SKM-1 (cell line): ENCODE results near the gene BRME1.

Experiments used
- DNase-seq: peaks from one replicate; lab custom pipeline; 2025; ENCODE audit not compliant: unreplicated experiment; lab: John Stamatoyannopoulos, UW

Gene BRME1

DNA sequence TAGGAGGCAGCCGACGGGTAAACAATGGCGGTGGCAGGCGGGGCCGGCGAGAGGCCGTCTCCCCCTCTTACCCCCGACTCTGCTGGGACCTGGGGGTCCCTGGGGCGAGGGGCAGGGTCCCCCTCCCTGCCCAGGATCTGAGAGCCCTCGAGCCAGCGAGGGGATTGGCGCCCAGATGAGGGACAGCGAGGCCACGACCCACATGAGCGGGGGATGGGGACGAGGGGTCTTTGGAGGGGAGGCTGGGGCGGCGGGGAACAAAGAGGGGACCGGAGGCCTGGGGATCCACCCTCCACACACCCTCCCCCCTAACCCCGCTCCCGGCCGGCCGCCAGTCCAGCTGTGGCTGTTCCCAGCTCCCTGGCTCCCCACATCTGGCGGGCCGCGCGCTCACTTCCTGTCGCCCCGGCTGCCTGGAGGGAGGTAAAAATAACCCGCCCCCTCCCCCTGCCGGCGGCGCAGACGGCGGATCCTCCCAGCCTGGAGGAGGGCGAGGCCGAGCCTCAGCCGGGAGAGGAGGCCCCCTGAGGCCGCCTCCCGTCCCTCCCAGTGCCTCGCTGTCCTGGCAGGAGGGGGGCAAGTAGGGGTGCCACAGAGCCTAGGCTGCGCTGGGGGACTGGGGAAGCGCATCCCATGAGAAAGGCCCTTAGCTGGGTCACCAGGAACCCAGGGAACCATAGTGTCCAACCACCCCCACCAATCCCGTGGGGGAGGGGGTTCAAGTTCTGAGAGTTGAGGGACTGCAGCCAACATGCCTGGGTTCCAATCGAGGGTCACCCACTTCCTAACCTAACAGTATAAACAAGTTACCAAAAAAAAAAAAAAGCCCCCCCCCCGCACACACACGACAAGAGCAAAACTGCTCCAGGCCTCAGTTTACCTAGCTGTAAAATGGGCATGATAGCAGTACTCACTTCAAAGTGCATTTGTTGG lies 58.2 kb downstream of the BRME1 start:
- peak; percentile 45 for DNase-seq

DNA sequence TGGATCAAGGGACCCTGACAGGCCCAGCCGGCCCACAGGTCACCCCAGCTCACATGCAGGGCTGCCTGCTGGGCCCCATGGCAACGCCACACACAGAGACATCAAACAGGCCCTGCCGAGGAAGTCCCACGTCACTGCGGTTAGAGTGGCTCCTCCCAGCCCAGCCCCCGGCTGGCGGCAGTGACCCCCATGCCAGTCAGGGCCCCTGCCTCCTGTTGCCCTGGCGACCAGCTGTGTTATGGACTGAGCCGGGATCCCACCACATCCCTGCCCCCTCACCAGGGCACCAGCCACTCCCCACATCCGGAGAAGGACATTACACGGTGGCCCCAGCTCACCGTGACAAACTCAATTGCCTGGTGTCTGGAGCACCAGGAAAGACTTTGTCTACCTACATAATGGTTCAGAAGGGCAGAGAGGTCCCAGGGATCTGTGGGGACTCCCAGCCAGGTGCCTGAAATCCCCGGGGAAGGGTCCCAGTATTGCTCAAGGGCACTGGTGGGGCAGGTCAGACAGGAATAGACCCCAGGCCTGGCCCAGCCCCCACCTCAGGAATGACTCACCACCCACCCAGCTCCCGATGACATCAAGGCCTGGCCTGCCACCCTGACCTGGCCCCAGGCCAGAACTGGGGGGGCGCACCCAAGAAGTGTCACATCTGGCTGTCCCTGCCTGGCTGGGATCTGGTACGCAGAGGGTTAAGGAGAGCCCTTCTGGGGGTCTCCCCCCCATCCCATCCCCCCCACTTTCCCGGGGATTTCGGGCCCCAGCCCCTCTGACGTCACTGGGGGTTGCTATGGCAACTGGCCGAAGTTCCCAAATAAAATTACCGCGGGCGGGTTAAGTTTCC lies 59.1 kb downstream of the BRME1 start:
- DNase-seq, result peak; percentile 60

- no peak for DNase-seq
Observed at GRCh38 chr19:13844130-13844631, 61.7 kb downstream of the BRME1 start.

- DNase-seq, result no peak
Observed at GRCh38 chr19:13843104-13843921, 62.6 kb downstream of the BRME1 start.

GRCh38 chr19:13842291-13843103 lies 63.4 kb downstream of the BRME1 start:
- peak; percentile 58 for DNase-seq

DNA sequence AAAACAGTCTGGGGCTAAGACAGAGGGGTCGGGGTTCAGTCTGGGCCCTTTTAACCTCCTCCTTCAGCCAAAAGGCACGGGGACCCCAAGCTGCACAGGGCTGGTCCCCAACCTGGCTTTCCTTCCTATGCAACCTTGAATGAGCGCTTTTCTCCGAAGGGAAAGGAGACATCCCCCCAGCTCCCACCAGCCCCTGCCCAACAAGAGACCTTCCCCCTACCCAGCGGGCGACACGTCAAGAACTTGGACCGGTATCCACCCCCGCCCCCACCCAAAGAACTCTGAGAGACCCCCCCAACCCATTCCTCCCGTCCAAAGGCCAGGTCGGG lies 64.0 kb downstream of the BRME1 start:
- no peak for DNase-seq

- DNase-seq, result no peak
Observed at GRCh38 chr19:13841086-13841961, 64.6 kb downstream of the BRME1 start.

DNA sequence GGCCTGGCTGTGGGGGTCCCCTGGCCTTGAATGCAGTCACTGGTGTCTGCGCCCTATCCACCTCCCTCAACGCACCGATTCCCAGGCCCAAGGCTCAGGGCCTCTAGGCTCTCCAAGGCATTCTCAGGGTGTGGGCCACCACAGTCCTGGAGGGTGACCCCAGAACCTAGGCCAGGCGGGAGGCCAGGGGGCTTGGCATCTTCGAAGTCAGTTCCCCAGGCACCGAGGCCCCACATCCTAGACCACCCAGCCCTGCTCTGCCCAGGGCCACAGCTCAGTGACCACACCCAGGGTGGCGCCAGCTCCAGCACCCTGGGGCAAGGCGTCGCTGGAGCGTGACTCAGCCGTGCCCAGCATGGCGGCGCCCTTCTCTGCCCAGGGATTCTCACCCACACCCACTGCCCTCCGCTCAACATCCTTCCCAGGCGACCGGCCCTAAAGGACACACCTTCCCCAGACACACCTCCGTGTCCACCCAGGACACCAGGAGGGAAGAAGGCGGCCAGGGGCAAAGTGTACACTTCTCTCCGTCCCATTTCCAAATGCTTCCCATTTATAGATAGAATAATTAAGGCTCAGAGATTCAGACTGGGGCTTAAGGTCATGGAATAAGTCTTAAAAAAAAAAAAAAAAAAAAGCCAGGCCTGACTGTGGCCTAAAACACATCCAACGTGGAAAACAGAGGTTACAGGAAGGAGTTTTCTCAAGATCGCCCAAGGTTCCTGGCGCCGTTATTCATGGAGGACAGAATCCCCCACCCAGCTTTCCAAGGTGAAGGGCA lies 65.4 kb downstream of the BRME1 start:
- DNase-seq, result no peak

GRCh38 chr19:13839938-13840304 lies 66.0 kb downstream of the BRME1 start:
- DNase-seq, result no peak

DNA sequence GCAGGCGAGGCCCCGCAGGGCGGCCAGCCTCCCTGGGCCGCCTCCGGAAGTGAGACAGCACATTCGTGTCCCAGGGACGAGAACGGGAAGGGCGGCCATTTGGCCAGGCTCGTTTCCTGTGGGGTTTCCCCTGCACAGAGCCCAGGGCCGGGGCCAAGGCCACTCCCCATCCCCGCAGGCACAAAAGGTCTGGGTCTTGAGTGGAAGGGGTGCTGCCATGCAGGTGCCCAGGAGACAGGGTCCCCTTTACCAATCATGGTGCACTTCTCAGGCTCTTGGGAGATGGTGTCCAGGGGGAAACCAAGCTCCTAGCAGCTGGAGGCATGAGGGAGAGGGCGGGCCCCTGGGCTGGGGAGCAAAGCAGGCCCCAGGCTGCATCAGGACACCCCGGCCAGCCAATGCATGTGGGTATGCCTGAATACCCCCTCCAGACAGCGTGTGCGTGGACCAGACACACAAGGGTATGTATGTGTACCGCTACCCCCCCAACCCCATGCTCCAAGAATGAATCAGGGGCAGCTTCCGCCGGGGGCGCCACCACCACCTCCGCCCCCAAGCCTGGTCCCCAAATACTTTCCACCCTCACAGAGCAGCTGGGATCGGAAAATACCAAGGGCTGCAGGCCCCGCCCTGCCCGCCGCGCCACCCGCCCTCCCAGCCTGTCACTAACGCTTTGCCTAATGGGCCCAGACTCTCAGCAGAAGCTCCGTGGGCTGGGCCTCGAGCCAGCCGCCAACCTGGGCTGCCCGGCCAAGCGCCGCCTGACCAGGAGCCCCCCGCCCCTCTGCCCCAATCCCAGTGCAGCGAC lies 66.6 kb downstream of the BRME1 start:
- DNase-seq, result peak; percentile 81

DNA sequence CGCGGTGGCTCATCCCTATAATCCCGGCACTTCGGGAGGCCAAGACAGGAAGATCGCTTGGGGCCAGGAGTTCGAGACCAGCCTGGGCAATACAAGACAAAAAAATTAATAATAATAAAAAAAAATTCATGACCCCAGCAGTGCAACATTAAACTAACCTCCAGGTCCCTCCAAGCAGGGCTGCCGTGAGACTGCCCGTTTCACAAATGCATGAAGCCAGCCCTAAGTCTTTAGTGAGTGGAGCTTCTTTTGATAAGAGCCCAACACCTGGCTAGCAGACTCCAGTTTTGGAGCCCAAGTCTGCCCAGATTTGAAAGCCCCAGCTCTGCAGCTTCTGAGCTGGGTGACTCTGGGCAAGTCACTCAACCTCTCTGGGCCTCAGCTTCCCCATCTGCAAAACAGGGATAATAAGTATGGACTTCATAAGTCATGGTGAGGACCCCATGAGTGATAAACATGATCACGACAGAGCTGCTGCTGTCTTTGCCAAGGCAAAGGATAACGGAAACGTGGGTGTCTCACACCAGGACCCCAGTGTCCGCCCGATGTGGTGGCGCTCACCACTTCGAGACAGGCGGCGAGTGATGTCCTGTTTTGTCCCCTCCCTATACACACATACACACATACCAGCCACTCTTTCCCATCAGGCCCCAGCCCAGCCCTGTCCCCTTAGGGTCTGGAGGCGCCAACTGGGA lies 67.3 kb downstream of the BRME1 start:
- no peak for DNase-seq

- DNase-seq, result peak; percentile 92
Observed at GRCh38 chr19:13835791-13836723, 69.9 kb downstream of the BRME1 start.

GRCh38 chr19:13834244-13835069 lies 71.5 kb downstream of the BRME1 start:
- DNase-seq, result no peak

DNA sequence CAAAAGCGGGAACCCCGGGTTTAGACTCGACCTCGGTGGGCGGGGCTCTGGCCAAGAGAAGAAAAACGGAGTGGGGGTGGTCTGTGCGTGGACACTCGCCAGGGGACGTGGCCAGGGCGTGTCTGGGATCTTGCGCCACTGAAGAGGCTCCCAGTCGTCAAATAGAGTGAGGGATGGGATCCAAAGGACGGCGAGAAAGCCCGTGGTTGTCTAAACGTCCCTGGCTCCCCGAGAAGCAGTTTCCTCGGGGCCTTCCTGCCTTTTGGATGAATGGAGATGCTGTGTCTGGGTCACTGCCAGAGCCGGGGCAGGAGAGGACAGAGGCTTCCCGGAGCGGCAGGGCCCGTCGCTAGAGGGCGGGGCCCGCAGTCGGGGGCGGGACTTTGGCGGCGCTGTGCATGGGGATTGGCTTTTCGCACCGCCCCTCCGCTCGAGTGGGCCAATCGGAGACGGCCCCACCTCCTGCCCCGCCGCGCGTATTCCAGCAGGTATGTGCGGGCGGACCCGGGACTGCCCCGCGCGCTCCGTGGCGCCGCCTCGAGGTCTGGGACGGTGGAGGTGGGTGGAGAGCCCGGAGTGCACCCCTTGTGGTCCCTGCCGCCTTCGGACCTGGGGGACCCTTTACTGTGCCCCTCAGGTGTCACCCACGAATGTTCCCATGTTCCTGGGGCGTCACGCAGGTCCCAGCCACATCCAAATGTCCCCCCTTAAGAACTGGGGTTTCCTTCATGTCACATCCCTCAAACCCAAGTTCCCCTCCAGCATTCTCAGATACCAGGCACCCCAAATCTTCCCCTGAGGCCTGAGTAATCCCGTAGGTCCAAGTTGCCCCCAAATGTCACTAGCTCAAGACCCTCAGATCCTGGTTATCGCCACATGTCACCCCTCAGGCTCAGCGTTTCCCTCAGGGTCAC lies 72.3 kb downstream of the BRME1 start:
- DNase-seq, result no peak
